ENCODE measurements around the gene AZIN2.
"Not testable (repeated sequence)": the region's sequence is repeated elsewhere in the genome, so short reads cannot be mapped to it uniquely, and the experiment has no call there.

The AZIN2 gene

DNA sequence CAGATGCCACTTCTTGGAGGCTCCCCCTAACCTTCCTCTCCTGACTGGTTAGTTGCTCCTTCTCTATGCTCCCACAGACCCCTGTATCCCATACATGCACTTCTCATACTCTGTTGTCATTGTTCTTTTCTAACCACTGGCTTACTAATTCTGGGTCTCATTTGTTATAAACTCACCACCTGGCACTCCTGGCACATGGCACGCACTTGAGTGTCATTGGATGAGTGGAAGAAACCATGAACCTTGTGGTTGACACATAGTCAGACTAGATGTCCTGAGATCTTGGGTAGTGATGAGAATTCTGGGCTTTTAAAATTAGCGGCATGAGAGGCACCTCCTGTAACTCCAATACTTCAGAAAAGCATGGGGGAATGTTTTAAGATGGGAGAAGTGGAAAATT is 51.6 kb downstream of the AZIN2 start:
- H3K79me2 ChIP-seq (ENCODE audit: control insufficient read depth, insufficient read depth, low read length): no peaks in the 10 kb centered on the region
- H3K4me3 ChIP-seq (ENCODE audit: low read length): no peak overlapping the region
- no peak overlapping the region for H2BK5ac ChIP-seq (ENCODE audit: low read length)
- no peak for DNase-seq
- no peak overlapping the region for H3K4ac ChIP-seq (ENCODE audit: low read depth, low read length)
- no CpG with 5 or more reads among the region's 2 CpGs for WGBS (ENCODE audit: extremely low coverage, insufficient coverage, low lambda C conversion rate)
- no peak overlapping the region for H3K56ac ChIP-seq (ENCODE audit: low read length)
- no peak overlapping the region for H3K27ac ChIP-seq (ENCODE audit: low read depth, low read length)
- no peaks in the 10 kb centered on the region for H3K36me3 ChIP-seq (ENCODE audit: control insufficient read depth, insufficient read depth, low read length)
- H3K4me1 ChIP-seq (ENCODE audit: control insufficient read depth, low read depth, low read length): no peaks in the 10 kb centered on the region
- H4K8ac ChIP-seq (ENCODE audit: low read depth, low read length): no peak overlapping the region
- H4K5ac ChIP-seq (ENCODE audit: low read length): no peak overlapping the region
- H2AK5ac ChIP-seq (ENCODE audit: low read length): no peak overlapping the region
- no peak overlapping the region for H3K18ac ChIP-seq (ENCODE audit: low read length)
- H2BK15ac ChIP-seq (replicated peaks; ENCODE audit: low read depth): no peak overlapping the region
- no peak overlapping the region for H3K9ac ChIP-seq (ENCODE audit: low read length)
- no peak overlapping the region for H2BK120ac ChIP-seq (ENCODE audit: low read depth, low read length)
- H3K79me1 ChIP-seq (ENCODE audit: low read length): no peaks in the 10 kb centered on the region
- no peak overlapping the region for H3K4me2 ChIP-seq (ENCODE audit: low read length)
- no peaks in the 10 kb centered on the region for H3K27me3 ChIP-seq (ENCODE audit: insufficient read depth, low read length, poor library complexity)
- no peak overlapping the region for H3K23ac ChIP-seq (ENCODE audit: low read length)

DNA sequence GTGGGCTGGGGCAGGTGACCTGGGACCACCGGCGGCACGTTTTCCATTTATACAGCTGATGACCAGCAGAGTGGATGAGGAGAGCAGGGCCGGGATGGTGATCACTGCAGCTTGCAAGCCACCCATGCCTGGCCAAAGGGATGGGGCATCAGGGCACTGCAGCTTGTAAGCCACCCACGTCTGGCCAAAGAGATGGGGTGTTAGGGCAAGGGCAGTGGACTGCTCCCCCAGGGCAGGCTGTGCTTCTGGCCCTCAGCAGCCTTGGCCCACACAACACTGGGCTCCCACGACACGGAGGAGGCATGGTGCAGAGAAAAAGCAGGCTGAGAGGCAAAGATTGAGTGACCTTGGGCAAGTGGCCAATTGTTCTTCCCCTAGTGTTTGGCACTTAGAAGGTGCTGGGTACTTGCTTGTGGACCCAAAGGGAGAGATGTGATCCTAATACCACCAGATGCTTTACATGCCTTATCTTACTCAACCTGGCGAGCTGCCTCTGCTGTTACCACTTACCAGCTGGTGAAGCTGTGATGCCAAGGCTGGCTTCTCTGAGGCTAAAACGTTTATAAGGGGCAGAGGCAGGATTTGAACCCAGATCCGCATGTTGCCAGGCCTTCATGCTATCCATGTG is 52.6 kb downstream of the AZIN2 start:
- no peaks in the 10 kb centered on the region for H3K4me1 ChIP-seq (ENCODE audit: control insufficient read depth, low read depth, low read length)
- H3K79me1 ChIP-seq (ENCODE audit: low read length): no peaks in the 10 kb centered on the region
- H3K18ac ChIP-seq (ENCODE audit: low read length): no peak overlapping the region
- H2BK15ac ChIP-seq (replicated peaks; ENCODE audit: low read depth): no peak overlapping the region
- H3K27ac ChIP-seq (ENCODE audit: low read depth, low read length): no peak overlapping the region
- no peak overlapping the region for H2BK5ac ChIP-seq (ENCODE audit: low read length)
- H3K56ac ChIP-seq (ENCODE audit: low read length): no peak overlapping the region
- no peak overlapping the region for H3K4ac ChIP-seq (ENCODE audit: low read depth, low read length)
- H3K36me3 ChIP-seq (ENCODE audit: control insufficient read depth, insufficient read depth, low read length): no peaks in the 10 kb centered on the region
- H3K4me2 ChIP-seq (ENCODE audit: low read length): no peak overlapping the region
- no peak overlapping the region for H3K4me3 ChIP-seq (ENCODE audit: low read length)
- no CpG with 5 or more reads among the region's 10 CpGs for WGBS (ENCODE audit: extremely low coverage, insufficient coverage, low lambda C conversion rate)
- no peak overlapping the region for H4K8ac ChIP-seq (ENCODE audit: low read depth, low read length)
- no peak overlapping the region for H2BK120ac ChIP-seq (ENCODE audit: low read depth, low read length)
- no peak overlapping the region for H2AK5ac ChIP-seq (ENCODE audit: low read length)
- H3K23ac ChIP-seq (ENCODE audit: low read length): no peak overlapping the region
- no peaks in the 10 kb centered on the region for H3K79me2 ChIP-seq (ENCODE audit: control insufficient read depth, insufficient read depth, low read length)
- no peak for DNase-seq
- no peak overlapping the region for H4K5ac ChIP-seq (ENCODE audit: low read length)
- no peaks in the 10 kb centered on the region for H3K27me3 ChIP-seq (ENCODE audit: insufficient read depth, low read length, poor library complexity)
- no peak overlapping the region for H3K9ac ChIP-seq (ENCODE audit: low read length)

DNA sequence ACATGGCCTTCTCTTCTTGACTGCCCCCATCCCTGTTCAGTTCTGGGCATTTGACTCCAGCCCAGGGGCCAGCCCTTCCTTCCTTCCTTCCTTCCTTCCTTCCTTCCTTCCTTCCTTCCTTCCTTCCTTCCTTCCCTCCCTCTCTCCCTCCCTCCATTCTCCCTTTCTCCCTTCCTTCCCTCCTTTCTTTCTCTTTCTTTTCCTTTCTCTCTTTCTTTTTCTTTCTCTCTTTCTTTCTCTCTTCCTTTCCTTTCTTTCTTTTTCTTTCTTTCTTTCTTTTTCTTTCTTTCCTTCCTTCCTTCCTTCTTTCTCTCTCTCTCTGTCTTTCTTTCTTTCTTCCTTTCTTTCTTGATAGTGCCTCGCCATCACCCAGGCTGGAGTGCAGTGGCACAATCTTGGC is 55.1 kb downstream of the AZIN2 start:
- not testable (repeated sequence) for H2BK5ac ChIP-seq (ENCODE audit: low read length); H2BK120ac ChIP-seq (ENCODE audit: low read depth, low read length); H3K23ac ChIP-seq (ENCODE audit: low read length); H3K27me3 ChIP-seq (ENCODE audit: insufficient read depth, low read length, poor library complexity); H4K8ac ChIP-seq (ENCODE audit: low read depth, low read length); H3K4me2 ChIP-seq (ENCODE audit: low read length); H2AK5ac ChIP-seq (ENCODE audit: low read length); H3K18ac ChIP-seq (ENCODE audit: low read length); H2BK15ac ChIP-seq (replicated peaks; ENCODE audit: low read depth); H3K4ac ChIP-seq (ENCODE audit: low read depth, low read length); H3K9ac ChIP-seq (ENCODE audit: low read length); H4K5ac ChIP-seq (ENCODE audit: low read length); DNase-seq; H3K4me3 ChIP-seq (ENCODE audit: low read length); H3K4me1 ChIP-seq (ENCODE audit: control insufficient read depth, low read depth, low read length); H3K79me1 ChIP-seq (ENCODE audit: low read length); H3K79me2 ChIP-seq (ENCODE audit: control insufficient read depth, insufficient read depth, low read length); H3K56ac ChIP-seq (ENCODE audit: low read length); H3K27ac ChIP-seq (ENCODE audit: low read depth, low read length); H3K36me3 ChIP-seq (ENCODE audit: control insufficient read depth, insufficient read depth, low read length)
- no CpG with 5 or more reads among the region's 1 CpG for WGBS (ENCODE audit: extremely low coverage, insufficient coverage, low lambda C conversion rate)

DNA sequence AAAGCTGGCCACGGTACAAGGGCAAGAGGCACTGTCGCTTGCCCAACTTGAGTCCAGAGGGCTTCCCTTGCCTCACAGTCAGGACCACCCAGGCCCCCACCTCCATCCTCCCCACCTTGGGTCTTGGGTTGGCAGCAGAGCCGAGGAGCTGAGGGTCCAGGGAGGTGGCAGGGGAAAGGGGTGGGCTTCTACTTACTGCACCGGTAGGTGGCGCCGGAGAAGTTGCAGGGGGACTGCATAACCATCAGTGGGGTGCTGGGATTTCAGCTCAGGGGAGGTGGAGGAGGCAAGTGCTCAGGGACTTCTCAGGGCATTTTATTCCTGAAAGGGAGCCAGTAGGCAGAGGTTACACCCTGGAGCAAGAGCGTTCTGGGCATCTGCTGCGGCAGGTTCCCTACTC is 56.8 kb downstream of the AZIN2 start:
- no peaks in the 10 kb centered on the region for H3K27me3 ChIP-seq (ENCODE audit: insufficient read depth, low read length, poor library complexity)
- H3K18ac ChIP-seq (ENCODE audit: low read length): no peak overlapping the region
- H3K79me1 ChIP-seq (ENCODE audit: low read length): no peaks in the 10 kb centered on the region
- H3K4ac ChIP-seq (ENCODE audit: low read depth, low read length): no peak overlapping the region
- no peak overlapping the region for H2AK5ac ChIP-seq (ENCODE audit: low read length)
- no peak overlapping the region for H3K27ac ChIP-seq (ENCODE audit: low read depth, low read length)
- no peak overlapping the region for H3K4me3 ChIP-seq (ENCODE audit: low read length)
- no peak overlapping the region for H3K9ac ChIP-seq (ENCODE audit: low read length)
- H2BK5ac ChIP-seq (ENCODE audit: low read length): no peak overlapping the region
- H3K56ac ChIP-seq (ENCODE audit: low read length): no peak overlapping the region
- H3K4me2 ChIP-seq (ENCODE audit: low read length): no peak overlapping the region
- no peak overlapping the region for H3K23ac ChIP-seq (ENCODE audit: low read length)
- no peaks in the 10 kb centered on the region for H3K79me2 ChIP-seq (ENCODE audit: control insufficient read depth, insufficient read depth, low read length)
- H3K4me1 ChIP-seq (ENCODE audit: control insufficient read depth, low read depth, low read length): no peaks in the 10 kb centered on the region
- H2BK15ac ChIP-seq (replicated peaks; ENCODE audit: low read depth): no peak overlapping the region
- no peak overlapping the region for H4K8ac ChIP-seq (ENCODE audit: low read depth, low read length)
- peak; percentile 79 for DNase-seq
- no CpG with 5 or more reads among the region's 8 CpGs for WGBS (ENCODE audit: extremely low coverage, insufficient coverage, low lambda C conversion rate)
- H4K5ac ChIP-seq (ENCODE audit: low read length): no peak overlapping the region
- no peak overlapping the region for H2BK120ac ChIP-seq (ENCODE audit: low read depth, low read length)
- no peaks in the 10 kb centered on the region for H3K36me3 ChIP-seq (ENCODE audit: control insufficient read depth, insufficient read depth, low read length)

DNA sequence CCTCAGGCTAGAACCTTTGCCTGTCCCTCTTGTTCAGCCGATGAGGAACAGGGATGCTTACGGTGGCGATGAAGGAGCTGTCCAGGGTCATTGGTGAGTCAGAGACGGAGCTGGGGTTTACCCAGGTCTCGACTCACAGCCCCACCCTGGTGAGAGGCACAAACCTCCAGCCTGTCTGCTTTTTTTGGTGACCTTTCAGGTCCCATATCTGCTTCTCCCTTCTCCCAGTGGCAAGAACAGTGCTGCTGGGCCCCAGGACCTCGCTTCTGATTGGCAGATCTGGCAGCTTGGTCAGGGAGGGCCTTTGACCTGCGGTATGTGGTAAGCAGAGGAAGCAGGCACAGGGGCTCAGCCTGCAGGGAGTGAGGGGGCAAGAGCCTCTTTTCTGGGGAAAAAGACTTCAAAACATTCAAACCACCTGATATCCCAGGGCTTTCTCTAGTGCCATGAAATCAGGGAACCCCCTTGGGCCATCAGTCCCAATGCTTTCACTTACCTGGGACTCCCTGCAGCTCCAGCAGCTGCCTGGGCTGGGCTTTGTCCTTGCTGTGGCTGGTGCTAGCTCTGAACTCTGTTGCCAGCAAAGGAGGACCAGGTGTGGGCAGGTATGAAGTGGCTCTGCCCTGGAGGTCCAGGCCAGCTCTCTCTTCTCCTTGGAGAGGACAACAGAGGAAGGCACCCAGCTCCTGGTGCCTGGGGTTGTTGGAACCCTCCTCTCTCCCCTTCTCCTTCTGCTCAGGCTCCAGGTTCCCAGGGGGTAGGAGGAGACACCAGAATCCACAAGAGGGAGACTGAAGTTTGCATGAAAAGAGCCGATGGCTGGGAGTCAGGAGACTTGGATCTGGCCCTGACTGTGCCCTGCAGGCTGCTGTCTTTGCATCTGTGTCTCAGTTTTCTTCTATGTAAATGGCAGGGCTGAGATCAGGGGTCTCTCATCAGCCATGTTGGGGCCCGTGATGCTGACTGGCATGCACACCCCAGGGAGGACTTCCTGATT is 59.5 kb downstream of the AZIN2 start:
- no peak overlapping the region for H3K4me3 ChIP-seq (ENCODE audit: low read length)
- H3K4me1 ChIP-seq (ENCODE audit: control insufficient read depth, low read depth, low read length): no peaks in the 10 kb centered on the region
- H3K27me3 ChIP-seq (ENCODE audit: insufficient read depth, low read length, poor library complexity): no peaks in the 10 kb centered on the region
- no peak overlapping the region for H3K4me2 ChIP-seq (ENCODE audit: low read length)
- peak overlapping the region; percentile 17 for H3K56ac ChIP-seq (ENCODE audit: low read length)
- H3K18ac ChIP-seq (ENCODE audit: low read length): no peak overlapping the region
- no peak overlapping the region for H2BK120ac ChIP-seq (ENCODE audit: low read depth, low read length)
- no peaks in the 10 kb centered on the region for H3K36me3 ChIP-seq (ENCODE audit: control insufficient read depth, insufficient read depth, low read length)
- peak; percentile 74 for DNase-seq
- no peak overlapping the region for H2BK5ac ChIP-seq (ENCODE audit: low read length)
- H2AK5ac ChIP-seq (ENCODE audit: low read length): no peak overlapping the region
- no peak overlapping the region for H3K9ac ChIP-seq (ENCODE audit: low read length)
- H3K27ac ChIP-seq (ENCODE audit: low read depth, low read length): no peak overlapping the region
- H3K4ac ChIP-seq (ENCODE audit: low read depth, low read length): no peak overlapping the region
- no CpG with 5 or more reads among the region's 9 CpGs for WGBS (ENCODE audit: extremely low coverage, insufficient coverage, low lambda C conversion rate)
- no peaks in the 10 kb centered on the region for H3K79me2 ChIP-seq (ENCODE audit: control insufficient read depth, insufficient read depth, low read length)
- no peak overlapping the region for H4K8ac ChIP-seq (ENCODE audit: low read depth, low read length)
- no peak overlapping the region for H3K23ac ChIP-seq (ENCODE audit: low read length)
- H3K79me1 ChIP-seq (ENCODE audit: low read length): no peaks in the 10 kb centered on the region
- no peak overlapping the region for H4K5ac ChIP-seq (ENCODE audit: low read length)
- no peak overlapping the region for H2BK15ac ChIP-seq (replicated peaks; ENCODE audit: low read depth)

Data from mesendoderm (in vitro differentiated cells).